SW 1271 (cell line): ENCODE measurements around the gene EGR4.

Experiments
- DNase-seq, 2 experiments: peaks; one replicate each; lab custom pipeline; 2025; lab: John Stamatoyannopoulos, UW

Gene EGR4

GRCh38 chr2:73250872-73251846 is 42.2 kb downstream of the EGR4 start:
- no peak for DNase-seq

DNA sequence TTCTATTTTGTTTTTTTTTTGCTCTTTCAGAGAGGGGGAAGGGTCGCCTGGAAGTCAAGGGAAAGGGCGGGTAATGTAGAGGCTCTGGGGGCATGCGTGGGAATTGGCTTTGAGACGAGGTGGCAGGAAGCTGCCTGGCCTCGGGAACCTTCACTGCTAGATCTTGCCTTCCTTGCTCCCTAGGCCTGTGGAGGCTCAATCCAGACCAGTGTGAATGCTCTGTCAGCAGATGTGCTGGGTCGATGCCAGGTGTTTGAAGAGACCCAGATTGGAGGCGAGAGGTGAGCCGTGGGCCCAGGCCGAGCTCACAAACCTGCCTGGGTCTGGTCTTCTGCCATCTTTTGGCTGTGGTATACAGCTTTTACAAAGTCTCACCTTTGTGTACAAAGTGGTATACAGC is 43.7 kb downstream of the EGR4 start:
- no peak for DNase-seq

- no peak for DNase-seq
These were observed 46.5 kb downstream of the EGR4 start for GRCh38 chr2:73246850-73247249.

GRCh38 chr2:73244580-73244979 is 48.8 kb downstream of the EGR4 start:
- DNase-seq, result no peak

DNA sequence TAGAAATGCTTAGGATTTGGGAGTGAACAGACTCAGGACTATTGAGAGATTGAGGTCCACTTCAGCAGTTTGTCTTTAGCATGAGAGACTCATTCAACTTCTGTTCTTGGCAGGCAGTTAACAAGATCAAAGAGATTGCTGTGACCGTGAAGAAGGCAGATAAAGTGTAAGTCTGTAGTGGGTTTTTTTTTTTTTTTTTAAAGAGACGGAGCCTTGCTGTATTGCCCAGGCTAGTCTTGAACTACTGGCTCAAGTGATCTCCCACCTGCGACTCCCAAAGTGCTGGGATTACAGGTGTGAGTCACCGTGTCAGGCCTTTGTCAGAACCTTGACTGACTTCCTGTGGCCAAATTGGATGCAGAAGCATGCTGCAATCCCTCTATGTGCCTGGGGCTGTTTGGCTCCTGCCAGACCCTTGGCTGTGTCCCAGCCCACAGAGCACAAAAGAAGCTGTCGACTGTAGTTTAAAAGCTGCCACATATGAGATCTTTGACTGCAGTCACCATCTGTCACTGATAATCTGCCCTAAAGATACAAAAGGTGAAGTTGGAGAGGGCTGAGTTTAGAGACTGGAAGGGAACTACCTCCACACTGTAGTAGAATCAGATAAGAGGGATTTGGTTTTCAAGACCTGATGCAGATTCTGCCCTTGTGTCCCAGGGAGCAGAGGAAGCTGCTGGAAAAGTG is 49.3 kb downstream of the EGR4 start:
- DNase-seq, result peak in 1 of 2 experiments; percentile 33
